HepG2 (cell line): ENCODE results near the gene CUL9. TPM values are rescaled to one million over a fixed set of nuclear protein-coding genes. Genes with fewer than 3 reads are reported as not detected.

ENCODE experiments used
- ARNT ChIP-seq: fragments of 450-650 bp; IDR thresholded peaks from 2 replicates; pipeline ENCODE4 v1.6.1; 2017
- FOXA3 ChIP-seq: IDR thresholded peaks from 2 replicates; pipeline ENCODE4 v1.6.1; 2016; ENCODE audit warnings: missing genetic modification reagents, missing compliant biosample characterization
- GLMP ChIP-seq: sonication (generic); formaldehyde crosslinking; IDR thresholded peaks from 2 replicates; pipeline ENCODE4 v1.9.0; 2021; ENCODE audit warnings: missing genetic modification reagents, mild to moderate bottlenecking, borderline replicate concordance
- GTF3A ChIP-seq: sonication (generic); formaldehyde crosslinking; conservative IDR thresholded peaks from 2 replicates; pipeline ENCODE4 v1.4.0; 2020; ENCODE audit warnings: mild to moderate bottlenecking, missing genetic modification reagents
- KMT2B ChIP-seq: IDR thresholded peaks from 2 replicates; pipeline ENCODE4 v1.6.1; 2016; ENCODE audit warnings: missing genetic modification reagents, missing compliant biosample characterization
- MTERF4 ChIP-seq: sonication (generic); formaldehyde crosslinking; IDR thresholded peaks from 2 replicates; pipeline ENCODE4 v1.8.0; 2023; ENCODE audit warnings: mild to moderate bottlenecking, missing genetic modification reagents
- MTF1 ChIP-seq: sonication (generic); formaldehyde crosslinking; IDR thresholded peaks from 2 replicates; pipeline ENCODE4 v1.5.0; 2020; ENCODE audit warnings: missing genetic modification reagents
- SNAPC2 ChIP-seq: sonication (generic); formaldehyde crosslinking; IDR thresholded peaks from 2 replicates; pipeline ENCODE4 v1.8.1; 2022; ENCODE audit warnings: mild to moderate bottlenecking, missing genetic modification reagents
- TOPORS ChIP-seq: sonication (generic); formaldehyde crosslinking; IDR thresholded peaks from 2 replicates; pipeline ENCODE4 v1.8.0; 2023; ENCODE audit warnings: mild to moderate bottlenecking, missing genetic modification reagents
- ZFY ChIP-seq: sonication (generic); formaldehyde crosslinking; IDR thresholded peaks from 2 replicates; pipeline ENCODE4 v1.4.0; 2020; ENCODE audit warnings: missing genetic modification reagents
- ZMYM3 ChIP-seq: sonication (generic); formaldehyde crosslinking; IDR thresholded peaks from 2 replicates; pipeline ENCODE4 v1.5.1; 2020; ENCODE audit warnings: mild to moderate bottlenecking, missing genetic modification reagents
- ZNF34 ChIP-seq: sonication (generic); formaldehyde crosslinking; IDR thresholded peaks from 2 replicates; pipeline ENCODE4 v1.4.0; 2020; ENCODE audit warnings: mild to moderate bottlenecking, missing genetic modification reagents, borderline replicate concordance
- ZNF550 ChIP-seq: sonication (generic); formaldehyde crosslinking; IDR thresholded peaks from 2 replicates; pipeline ENCODE4 v1.4.0; 2020; ENCODE audit warnings: mild to moderate bottlenecking, missing genetic modification reagents, borderline replicate concordance
- ZNF558 ChIP-seq: sonication (generic); formaldehyde crosslinking; IDR thresholded peaks from 2 replicates; pipeline ENCODE4 v1.9.0; 2022; ENCODE audit warnings: mild to moderate bottlenecking, missing genetic modification reagents, borderline replicate concordance
- ZNF792 ChIP-seq: IDR thresholded peaks from 2 replicates; pipeline ENCODE4 v1.6.1; 2016
- ZZZ3 ChIP-seq: sonication (generic); formaldehyde crosslinking; IDR thresholded peaks from 2 replicates; pipeline ENCODE4 v1.4.0; 2020; ENCODE audit warnings: missing genetic modification reagents, mild to moderate bottlenecking, borderline replicate concordance
- polyA plus RNA-seq, 8 experiments: library from polyadenylated mRNA; depleted of rRNA in 3 of 8; stranded (reverse) in 7 of 8; unstranded in 1 of 8; fragments of >200 nt; fragmentation: Illumina TruSeq in 4 of 8; extraction: Trizol in 4 of 8; gene quantifications; 2 replicates each; pipeline versions ENCODE4 v1.2.1 to v1.2.3, GENCODE V29; 2011 to 2016; ENCODE audit warnings: low read depth in 4 of 8, missing spikeins in 1 of 8, mixed read lengths in 1 of 8; ENCODE audit not compliant: insufficient read depth in 1 of 8
- total RNA-seq, 5 experiments: library from RNA; depleted of rRNA; stranded (reverse); fragments of >200 nt; fragmentation: Illumina TruSeq; extraction: Trizol; gene quantifications; 2 replicates each; pipeline ENCODE4 v1.2.3, GENCODE V29; 2016; ENCODE audit warnings: low read depth in 1 of 5
- TF ChIP-seq, protein P1 (sequence below): sonication (generic); formaldehyde crosslinking; IDR thresholded peaks from 2 replicates; pipeline ENCODE4 v1.9.0; 2021; ENCODE audit warnings: mild to moderate bottlenecking, missing genetic modification reagents
- TF ChIP-seq, protein P2 (sequence below): sonication (generic); formaldehyde crosslinking; IDR thresholded peaks from 2 replicates; pipeline ENCODE4 v1.8.0; 2022; ENCODE audit warnings: mild to moderate bottlenecking, missing genetic modification reagents, moderate library complexity
- TF ChIP-seq, protein P3 (sequence below): sonication (generic); formaldehyde crosslinking; IDR thresholded peaks from 2 replicates; pipeline ENCODE4 v1.4.0; 2020; ENCODE audit warnings: mild to moderate bottlenecking, missing genetic modification reagents

Gene CUL9
- total and polyA plus RNA-seq, 2 of the 13 experiments (the other 11 are each of a cell fraction or from before 2014, with no cell fraction given), result 11.4 to 13.7 TPM

- TF ChIP-seq, protein P1, sequence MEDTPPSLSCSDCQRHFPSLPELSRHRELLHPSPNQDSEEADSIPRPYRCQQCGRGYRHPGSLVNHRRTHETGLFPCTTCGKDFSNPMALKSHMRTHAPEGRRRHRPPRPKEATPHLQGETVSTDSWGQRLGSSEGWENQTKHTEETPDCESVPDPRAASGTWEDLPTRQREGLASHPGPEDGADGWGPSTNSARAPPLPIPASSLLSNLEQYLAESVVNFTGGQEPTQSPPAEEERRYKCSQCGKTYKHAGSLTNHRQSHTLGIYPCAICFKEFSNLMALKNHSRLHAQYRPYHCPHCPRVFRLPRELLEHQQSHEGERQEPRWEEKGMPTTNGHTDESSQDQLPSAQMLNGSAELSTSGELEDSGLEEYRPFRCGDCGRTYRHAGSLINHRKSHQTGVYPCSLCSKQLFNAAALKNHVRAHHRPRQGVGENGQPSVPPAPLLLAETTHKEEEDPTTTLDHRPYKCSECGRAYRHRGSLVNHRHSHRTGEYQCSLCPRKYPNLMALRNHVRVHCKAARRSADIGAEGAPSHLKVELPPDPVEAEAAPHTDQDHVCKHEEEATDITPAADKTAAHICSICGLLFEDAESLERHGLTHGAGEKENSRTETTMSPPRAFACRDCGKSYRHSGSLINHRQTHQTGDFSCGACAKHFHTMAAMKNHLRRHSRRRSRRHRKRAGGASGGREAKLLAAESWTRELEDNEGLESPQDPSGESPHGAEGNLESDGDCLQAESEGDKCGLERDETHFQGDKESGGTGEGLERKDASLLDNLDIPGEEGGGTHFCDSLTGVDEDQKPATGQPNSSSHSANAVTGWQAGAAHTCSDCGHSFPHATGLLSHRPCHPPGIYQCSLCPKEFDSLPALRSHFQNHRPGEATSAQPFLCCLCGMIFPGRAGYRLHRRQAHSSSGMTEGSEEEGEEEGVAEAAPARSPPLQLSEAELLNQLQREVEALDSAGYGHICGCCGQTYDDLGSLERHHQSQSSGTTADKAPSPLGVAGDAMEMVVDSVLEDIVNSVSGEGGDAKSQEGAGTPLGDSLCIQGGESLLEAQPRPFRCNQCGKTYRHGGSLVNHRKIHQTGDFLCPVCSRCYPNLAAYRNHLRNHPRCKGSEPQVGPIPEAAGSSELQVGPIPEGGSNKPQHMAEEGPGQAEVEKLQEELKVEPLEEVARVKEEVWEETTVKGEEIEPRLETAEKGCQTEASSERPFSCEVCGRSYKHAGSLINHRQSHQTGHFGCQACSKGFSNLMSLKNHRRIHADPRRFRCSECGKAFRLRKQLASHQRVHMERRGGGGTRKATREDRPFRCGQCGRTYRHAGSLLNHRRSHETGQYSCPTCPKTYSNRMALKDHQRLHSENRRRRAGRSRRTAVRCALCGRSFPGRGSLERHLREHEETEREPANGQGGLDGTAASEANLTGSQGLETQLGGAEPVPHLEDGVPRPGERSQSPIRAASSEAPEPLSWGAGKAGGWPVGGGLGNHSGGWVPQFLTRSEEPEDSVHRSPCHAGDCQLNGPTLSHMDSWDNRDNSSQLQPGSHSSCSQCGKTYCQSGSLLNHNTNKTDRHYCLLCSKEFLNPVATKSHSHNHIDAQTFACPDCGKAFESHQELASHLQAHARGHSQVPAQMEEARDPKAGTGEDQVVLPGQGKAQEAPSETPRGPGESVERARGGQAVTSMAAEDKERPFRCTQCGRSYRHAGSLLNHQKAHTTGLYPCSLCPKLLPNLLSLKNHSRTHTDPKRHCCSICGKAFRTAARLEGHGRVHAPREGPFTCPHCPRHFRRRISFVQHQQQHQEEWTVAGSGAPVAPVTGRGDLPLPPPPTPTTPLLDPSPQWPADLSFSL (CRISPR knock-in tag), result 0 out of 2 replicates have a peak, but pooled peaks have one; percentile 8
- TF ChIP-seq, protein P2, sequence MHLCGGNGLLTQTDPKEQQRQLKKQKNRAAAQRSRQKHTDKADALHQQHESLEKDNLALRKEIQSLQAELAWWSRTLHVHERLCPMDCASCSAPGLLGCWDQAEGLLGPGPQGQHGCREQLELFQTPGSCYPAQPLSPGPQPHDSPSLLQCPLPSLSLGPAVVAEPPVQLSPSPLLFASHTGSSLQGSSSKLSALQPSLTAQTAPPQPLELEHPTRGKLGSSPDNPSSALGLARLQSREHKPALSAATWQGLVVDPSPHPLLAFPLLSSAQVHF (CRISPR knock-in tag), result no peak
- TF ChIP-seq ZZZ3 (CRISPR knock-in tag) (no peak), TOPORS (CRISPR knock-in tag) (no peak), MTERF4 (CRISPR knock-in tag) (no peak; the same call in none of the 2 replicates), FOXA3 (CRISPR knock-in tag) (peak; percentile 58), GTF3A (CRISPR knock-in tag) (no peak), ZNF550 (CRISPR knock-in tag) (no peak), GLMP (no peak), SNAPC2 (no peak), ZFY (CRISPR knock-in tag) (peak; percentile 63), ZNF558 (CRISPR knock-in tag) (no peak), KMT2B (CRISPR knock-in tag) (peak; percentile 60), MTF1 (CRISPR knock-in tag) (no peak), ZMYM3 (CRISPR knock-in tag) (no peak; the same call in 1 of the 2 replicates), ZNF34 (no peak), ARNT (no peak), ZNF792 (CRISPR knock-in tag) (peak; percentile 53; the same call in 1 of the 2 replicates)
- TF ChIP-seq, protein P3, sequence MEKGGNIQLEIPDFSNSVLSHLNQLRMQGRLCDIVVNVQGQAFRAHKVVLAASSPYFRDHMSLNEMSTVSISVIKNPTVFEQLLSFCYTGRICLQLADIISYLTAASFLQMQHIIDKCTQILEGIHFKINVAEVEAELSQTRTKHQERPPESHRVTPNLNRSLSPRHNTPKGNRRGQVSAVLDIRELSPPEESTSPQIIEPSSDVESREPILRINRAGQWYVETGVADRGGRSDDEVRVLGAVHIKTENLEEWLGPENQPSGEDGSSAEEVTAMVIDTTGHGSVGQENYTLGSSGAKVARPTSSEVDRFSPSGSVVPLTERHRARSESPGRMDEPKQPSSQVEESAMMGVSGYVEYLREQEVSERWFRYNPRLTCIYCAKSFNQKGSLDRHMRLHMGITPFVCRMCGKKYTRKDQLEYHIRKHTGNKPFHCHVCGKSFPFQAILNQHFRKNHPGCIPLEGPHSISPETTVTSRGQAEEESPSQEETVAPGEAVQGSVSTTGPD (CRISPR knock-in tag), result no peak
These were observed 38.5 kb upstream of the CUL9 start (continued) for GRCh38 chr6:43143235-43144128.
